Activated CD8-positive, alpha-beta memory T cell treated with anti-CD3 and anti-CD28 coated beads for 4 hours (primary cell): Measurements from ENCODE around the gene C1orf210.

ENCODE experiments used
- DNase-seq, 2 donors: peaks; one replicate each; pipeline ENCODE4 v3.0.0-alpha.2; 2020; ENCODE audit warnings: low read depth in 2 of 2

Gene C1orf210

DNA sequence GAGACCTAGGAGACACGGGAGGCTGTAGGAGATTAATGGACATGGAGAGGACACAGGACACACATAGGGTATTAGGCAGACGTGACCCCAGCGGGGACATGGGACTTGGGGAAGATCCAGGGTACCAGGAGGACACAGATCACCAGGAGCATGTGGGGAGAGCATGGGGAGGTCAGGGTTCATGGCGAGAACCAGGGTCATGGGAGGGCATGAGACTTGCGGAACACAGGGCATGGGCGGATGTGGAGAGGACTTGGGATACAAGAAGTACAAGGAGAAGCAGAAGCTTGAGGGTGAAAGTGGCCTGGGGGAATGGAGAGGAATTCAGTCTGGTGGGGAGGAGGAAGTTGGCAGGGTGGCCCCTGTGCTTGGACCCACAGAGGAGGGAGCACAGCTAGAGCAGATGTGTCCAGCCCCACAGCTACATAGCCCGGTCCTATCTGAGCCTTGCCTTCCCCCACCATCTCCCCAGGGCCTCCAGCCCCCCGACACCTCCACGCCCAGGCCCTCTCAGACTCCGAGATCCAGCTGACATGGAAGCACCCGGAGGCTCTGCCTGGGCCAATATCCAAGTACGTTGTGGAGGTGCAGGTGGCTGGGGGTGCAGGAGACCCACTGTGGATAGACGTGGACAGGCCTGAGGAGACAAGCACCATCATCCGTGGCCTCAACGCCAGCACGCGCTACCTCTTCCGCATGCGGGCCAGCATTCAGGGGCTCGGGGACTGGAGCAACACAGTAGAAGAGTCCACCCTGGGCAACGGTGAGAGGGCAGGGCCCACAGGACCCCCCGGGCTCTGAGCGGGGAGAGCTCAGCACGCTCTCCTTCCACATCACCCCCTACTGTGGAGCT, 27.5 kb upstream of the C1orf210 start:
- DNase-seq = no peak

DNA sequence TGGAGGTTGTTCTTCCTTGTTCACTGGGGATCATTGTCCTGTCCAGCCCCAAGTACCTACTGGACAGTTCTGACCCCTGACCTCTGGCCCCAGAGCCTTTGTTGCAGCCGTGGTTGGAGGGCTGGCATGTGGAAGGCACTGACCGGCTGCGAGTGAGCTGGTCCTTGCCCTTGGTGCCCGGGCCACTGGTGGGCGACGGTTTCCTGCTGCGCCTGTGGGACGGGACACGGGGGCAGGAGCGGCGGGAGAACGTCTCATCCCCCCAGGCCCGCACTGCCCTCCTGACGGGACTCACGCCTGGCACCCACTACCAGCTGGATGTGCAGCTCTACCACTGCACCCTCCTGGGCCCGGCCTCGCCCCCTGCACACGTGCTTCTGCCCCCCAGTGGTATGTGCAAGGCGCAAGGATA, 26.8 kb upstream of the C1orf210 start:
- DNase-seq = no peak

DNA sequence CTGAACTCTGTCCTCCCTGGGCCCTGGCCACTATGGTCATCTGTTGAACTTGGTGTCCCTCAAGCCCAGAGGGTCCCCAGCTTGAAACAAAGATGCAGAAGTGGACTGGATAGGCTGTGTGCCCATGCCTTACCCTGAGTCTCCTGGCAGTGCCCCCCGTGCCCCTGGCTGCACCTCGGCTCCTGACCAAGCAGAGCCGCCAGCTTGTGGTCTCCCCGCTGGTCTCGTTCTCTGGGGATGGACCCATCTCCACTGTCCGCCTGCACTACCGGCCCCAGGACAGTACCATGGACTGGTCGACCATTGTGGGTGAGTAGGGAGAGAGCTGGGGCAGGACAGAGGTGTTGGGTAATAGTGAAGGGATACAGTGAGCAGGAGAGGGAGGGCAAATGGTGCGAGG, 26.1 kb upstream of the C1orf210 start:
- no peak for DNase-seq

GRCh38 chr1:43309405-43310025, 24.1 kb upstream of the C1orf210 start:
- no peak for DNase-seq

DNA sequence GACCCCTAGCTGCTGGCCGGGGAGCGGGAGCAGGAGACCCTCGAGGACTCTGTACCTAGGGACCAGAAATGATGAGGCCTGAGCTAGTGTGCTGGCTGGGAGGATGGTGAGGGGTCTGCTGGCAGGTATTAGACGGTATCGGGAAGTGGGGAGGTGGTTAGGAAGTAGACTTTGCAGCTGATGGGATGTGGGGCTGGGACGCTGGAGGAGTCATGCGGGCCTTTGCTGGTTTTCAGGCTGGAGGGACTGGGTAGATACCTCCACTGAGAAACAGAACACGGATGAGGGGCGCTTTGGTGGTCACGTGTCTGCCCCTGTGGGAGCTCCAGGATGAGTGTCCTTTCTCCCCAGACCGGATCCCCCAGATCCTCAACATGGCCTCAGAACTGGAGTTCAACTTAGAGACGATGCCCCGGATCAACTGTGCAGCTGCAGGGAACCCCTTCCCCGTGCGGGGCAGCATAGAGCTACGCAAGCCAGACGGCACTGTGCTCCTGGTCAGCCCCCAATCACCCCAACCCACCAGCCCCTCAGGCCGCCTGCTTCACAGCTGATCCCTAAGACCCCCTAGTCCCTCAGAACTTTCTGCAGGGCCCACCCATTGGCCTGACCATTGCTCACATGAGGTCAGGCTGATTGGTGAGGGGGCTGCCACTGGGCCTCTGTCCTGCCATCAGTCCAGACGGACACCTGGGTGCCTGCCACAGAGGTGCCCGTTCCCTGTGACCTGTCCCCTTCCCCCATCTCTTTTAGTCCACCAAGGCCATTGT, 23.4 kb upstream of the C1orf210 start:
- no peak for DNase-seq

DNA sequence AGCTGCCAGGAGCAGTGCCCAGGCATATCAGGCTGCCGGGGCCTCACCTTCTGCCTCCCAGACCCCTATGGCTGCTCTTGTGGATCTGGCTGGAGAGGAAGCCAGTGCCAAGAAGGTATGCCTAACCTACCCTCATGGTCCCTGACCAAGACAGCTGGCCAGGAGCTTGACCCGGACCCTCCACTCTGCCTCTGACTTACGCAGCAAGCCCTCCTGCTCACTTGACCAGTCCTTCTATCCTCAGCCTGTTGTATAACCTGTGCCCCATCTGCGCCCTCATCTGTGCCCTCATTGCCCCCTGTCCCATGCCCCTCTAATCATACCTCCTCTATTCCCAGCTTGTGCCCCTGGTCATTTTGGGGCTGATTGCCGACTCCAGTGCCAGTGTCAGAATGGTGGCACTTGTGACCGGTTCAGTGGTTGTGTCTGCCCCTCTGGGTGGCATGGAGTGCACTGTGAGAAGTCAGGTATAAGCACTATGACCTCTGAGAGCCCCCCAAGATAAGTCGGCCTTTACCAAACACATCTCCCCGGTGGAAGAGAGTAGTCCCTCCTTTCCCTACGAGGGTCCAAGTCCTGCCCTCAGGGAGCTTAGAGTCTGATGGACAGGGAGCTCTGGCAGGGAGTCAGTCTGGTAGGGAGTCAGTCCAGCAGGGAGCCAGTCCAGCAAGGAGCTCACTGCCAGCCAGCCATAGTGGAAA, 22.2 kb upstream of the C1orf210 start:
- DNase-seq = no peak

- no peak for DNase-seq
Observed at GRCh38 chr1:43306688-43307457, 21.5 kb upstream of the C1orf210 start.

DNA sequence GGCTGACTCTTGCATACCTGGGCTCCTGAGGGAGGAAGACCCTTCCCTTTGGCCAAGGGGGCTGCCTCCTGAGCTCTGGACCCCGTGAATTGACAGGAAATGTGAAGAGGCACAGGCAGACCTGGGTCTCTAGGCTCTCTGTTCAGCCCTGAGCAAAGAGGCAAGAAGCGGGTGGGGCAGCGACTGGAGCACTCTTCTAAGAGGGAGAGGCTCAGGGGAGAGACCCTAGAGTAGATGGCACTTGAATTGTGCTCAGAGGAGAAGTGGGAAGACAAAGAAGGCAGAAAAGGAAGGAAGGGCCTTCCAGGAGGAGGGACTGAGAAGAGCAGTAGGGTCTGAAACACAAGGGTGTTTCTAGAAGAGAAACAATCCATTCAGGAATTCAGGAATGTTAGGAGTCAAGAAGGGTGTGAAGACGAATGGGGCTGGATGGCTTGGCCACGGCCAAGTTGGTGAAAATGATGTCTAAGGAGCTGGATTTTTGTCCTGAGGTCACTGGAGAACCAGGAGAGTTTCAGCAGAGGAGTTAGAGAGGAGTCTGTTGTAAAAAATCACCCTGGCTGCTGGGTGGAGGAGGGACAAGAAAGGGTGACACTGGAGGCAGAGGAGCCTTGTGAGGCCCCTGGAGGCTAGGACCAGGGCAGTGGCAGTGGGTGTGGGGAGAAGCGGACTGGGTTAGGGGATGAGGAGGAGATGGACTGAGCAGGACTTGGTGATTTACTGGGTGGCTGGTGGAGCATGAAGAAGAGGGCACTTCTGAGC, 20.7 kb upstream of the C1orf210 start:
- DNase-seq = no peak

- DNase-seq = no peak
Observed at GRCh38 chr1:43305461-43305860, 20.1 kb upstream of the C1orf210 start.

DNA sequence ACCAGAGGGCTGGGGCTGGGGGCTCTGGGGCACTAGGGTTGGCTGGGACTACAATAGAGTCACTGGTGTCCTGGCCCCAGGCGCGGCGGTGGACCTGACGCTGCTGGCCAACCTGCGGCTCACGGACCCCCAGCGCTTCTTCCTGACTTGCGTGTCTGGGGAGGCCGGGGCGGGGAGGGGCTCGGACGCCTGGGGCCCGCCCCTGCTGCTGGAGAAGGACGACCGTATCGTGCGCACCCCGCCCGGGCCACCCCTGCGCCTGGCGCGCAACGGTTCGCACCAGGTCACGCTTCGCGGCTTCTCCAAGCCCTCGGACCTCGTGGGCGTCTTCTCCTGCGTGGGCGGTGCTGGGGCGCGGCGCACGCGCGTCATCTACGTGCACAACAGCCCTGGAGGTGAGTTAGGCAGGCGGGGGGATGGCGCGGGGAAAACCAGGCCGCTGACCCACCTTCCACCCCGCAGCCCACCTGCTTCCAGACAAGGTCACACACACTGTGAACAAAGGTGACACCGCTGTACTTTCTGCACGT, 19.5 kb upstream of the C1orf210 start:
- DNase-seq = no peak

- no peak for DNase-seq
Observed at GRCh38 chr1:43304314-43304681, 18.9 kb upstream of the C1orf210 start.

- no peak for DNase-seq
Observed at GRCh38 chr1:43303471-43304313, 18.3 kb upstream of the C1orf210 start.

- DNase-seq = no peak
Observed at GRCh38 chr1:43302721-43303470, 17.5 kb upstream of the C1orf210 start.

- no peak for DNase-seq
Observed at GRCh38 chr1:43302201-43302600, 16.8 kb upstream of the C1orf210 start.

GRCh38 chr1:43300378-43301094, 15.2 kb upstream of the C1orf210 start, which contains the start of gene TIE1:
TIE1 (plus strand) TSS chr1:43300982; CDS start chr1:43301072, 90 bp downstream.
- DNase-seq = no peak

DNA sequence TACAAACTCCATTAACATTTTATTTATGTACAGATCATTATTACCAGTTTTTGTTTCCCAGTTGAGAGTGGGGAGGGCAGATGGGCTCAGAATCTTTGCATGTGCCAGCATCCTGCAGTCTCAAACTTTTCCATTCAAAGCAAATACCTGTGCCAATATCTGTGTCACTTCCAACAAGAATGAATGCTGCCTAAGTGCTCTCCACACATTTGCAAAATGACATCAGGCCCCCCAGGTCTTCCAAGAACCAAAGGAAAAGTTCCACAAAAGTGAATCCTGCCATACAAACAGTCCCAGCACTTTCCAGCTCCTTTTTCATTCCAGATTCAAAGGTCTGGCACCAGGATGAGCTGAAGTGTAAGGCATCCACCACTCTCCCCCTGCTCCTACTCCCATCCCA, 13.7 kb upstream of the C1orf210 start:
- no peak for DNase-seq

DNA sequence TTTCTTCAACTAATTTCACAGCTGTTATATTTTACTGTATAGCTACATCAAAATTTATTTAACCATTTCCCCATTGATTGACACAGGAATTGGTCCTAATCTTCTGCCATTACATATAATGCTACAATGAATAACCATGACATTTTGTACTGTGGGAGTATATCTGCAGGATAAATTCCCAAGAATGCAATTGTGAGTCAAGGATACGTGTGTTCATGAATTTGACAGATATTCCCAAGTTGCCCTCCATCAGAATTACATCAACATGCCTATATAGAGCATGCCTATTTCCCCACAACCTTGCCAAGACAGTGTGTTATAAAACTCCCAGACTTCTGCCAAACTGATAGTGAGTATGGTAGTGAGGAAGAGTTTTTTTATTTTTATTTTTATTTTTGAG, 12.7 kb upstream of the C1orf210 start:
- DNase-seq = no peak

GRCh38 chr1:43296207-43296606, 10.8 kb upstream of the C1orf210 start:
- no peak for DNase-seq
